GM23338 (cell line): Measurements from ENCODE around the gene MYO5B. TPM values are rescaled to one million over a fixed set of nuclear protein-coding genes. Genes with fewer than 3 reads are reported as not detected.

Experiments used
- ATAC-seq: fragments of 200-7000 bp; cut with Tn5 transposase; 3 replicates; pipeline ENCODE4 v1.9.1; 2020
- DNase-seq: peaks from one replicate; pipeline ENCODE4 v3.0.0-alpha.2; 2015; ENCODE audit warnings: low spot score
- H2AFZ ChIP-seq: fragments of 200-600 bp; sonication (generic); 2 replicates; pipeline ENCODE4 v1.8.0; 2016; ENCODE audit warnings: antibody characterized with exemption, mild to moderate bottlenecking, moderate library complexity
- H3F3A ChIP-seq: fragments of 200-600 bp; sonication (generic); replicated peaks from 2 replicates; pipeline ENCODE4 v1.8.0; 2017; ENCODE audit warnings: antibody characterized with exemption, mixed run types, low read depth
- H3K27ac ChIP-seq: fragments of 200-600 bp; sonication (generic); 2 replicates; pipeline ENCODE4 v1.6.1; 2016; ENCODE audit warnings: low read depth
- H3K27me3 ChIP-seq: fragments of 200-600 bp; sonication (generic); 2 replicates; pipeline ENCODE4 v1.8.0; 2016; ENCODE audit warnings: mild to moderate bottlenecking, mixed run types, moderate library complexity; ENCODE audit not compliant: insufficient read depth
- H3K36me3 ChIP-seq: fragments of 200-600 bp; sonication (generic); 2 replicates; pipeline ENCODE4 v1.8.0; 2016; ENCODE audit warnings: mild to moderate bottlenecking; ENCODE audit not compliant: insufficient read depth
- H3K4me1 ChIP-seq: fragments of 200-600 bp; sonication (generic); 2 replicates; pipeline ENCODE4 v1.8.0; 2016; ENCODE audit warnings: mild to moderate bottlenecking, moderate library complexity; ENCODE audit not compliant: insufficient read depth
- H3K4me2 ChIP-seq: fragments of 200-600 bp; sonication (generic); 2 replicates; pipeline ENCODE4 v1.7.1; 2017; ENCODE audit warnings: mixed run types
- H3K4me3 ChIP-seq: fragments of 200-600 bp; sonication (generic); 2 replicates; pipeline ENCODE4 v1.6.1; 2016; ENCODE audit warnings: mixed run types
- H3K79me2 ChIP-seq: fragments of 200-600 bp; sonication (generic); replicated peaks from 2 replicates; pipeline ENCODE4 v1.8.0; 2017; ENCODE audit warnings: mild to moderate bottlenecking; ENCODE audit not compliant: insufficient read depth
- H3K9me2 ChIP-seq: fragments of 200-600 bp; sonication (generic); 2 replicates; pipeline ENCODE4 v1.8.0; 2017; ENCODE audit not compliant: insufficient read depth
- H4K20me1 ChIP-seq: fragments of 200-600 bp; sonication (generic); replicated peaks from 2 replicates; pipeline ENCODE4 v1.8.0; 2017; ENCODE audit warnings: mild to moderate bottlenecking; ENCODE audit not compliant: insufficient read depth
- H3K27ac Mint-ChIP-seq: 2 replicates; pipeline ENCODE4 v1.8.0; 2020; ENCODE audit warnings: inconsistent platforms, mild to moderate bottlenecking, moderate library complexity, mixed read lengths
- H3K27me3 Mint-ChIP-seq: 3 replicates; pipeline ENCODE4 v1.8.0; 2022; ENCODE audit warnings: low read depth, mild to moderate bottlenecking, moderate library complexity, mixed read lengths, inconsistent platforms; ENCODE audit not compliant: insufficient read depth, poor library complexity
- H3K36me3 Mint-ChIP-seq: 3 replicates; pipeline ENCODE4 v1.8.0; 2021; ENCODE audit warnings: low read depth, mild to moderate bottlenecking, inconsistent platforms, moderate library complexity, mixed read lengths
- H3K4me1 Mint-ChIP-seq: 3 replicates; pipeline ENCODE4 v1.8.0; 2020; ENCODE audit warnings: mild to moderate bottlenecking, inconsistent platforms, mixed read lengths
- H3K4me3 Mint-ChIP-seq: 3 replicates; pipeline ENCODE4 v1.8.0; 2021; ENCODE audit warnings: moderate library complexity, mild to moderate bottlenecking, inconsistent platforms, mixed read lengths
- H3K9me3 Mint-ChIP-seq: 3 replicates; pipeline ENCODE4 v1.8.0; 2020; ENCODE audit warnings: moderate library complexity, mild to moderate bottlenecking, inconsistent platforms, mixed read lengths
- CREB1 ChIP-seq: fragments of 250-450 bp; sonication (Bioruptor Pico); IDR thresholded peaks from 2 replicates; pipeline ENCODE4 v1.5.0; 2020; ENCODE audit warnings: low read depth, mild to moderate bottlenecking, moderate library complexity
- CTCF ChIP-seq, 2 experiments: fragments of 200-600 bp in 1 of 2; sonication (generic) in 1 of 2; conservative IDR thresholded peaks; 2 replicates each; pipeline versions ENCODE4 v1.5.1 to v1.6.1; 2016 to 2017; ENCODE audit warnings: antibody characterized with exemption in 2 of 2, low read depth in 2 of 2, mild to moderate bottlenecking in 2 of 2, moderate library complexity in 1 of 2
- ETS1 ChIP-seq: IDR thresholded peaks from 2 replicates; pipeline ENCODE4 v1.6.1; 2016; ENCODE audit warnings: antibody characterized with exemption
- EZH2 ChIP-seq: fragments of 200-600 bp; sonication (generic); IDR thresholded peaks from one replicate; pipeline ENCODE4 v1.8.0; 2017; ENCODE audit warnings: antibody characterized with exemption, mild to moderate bottlenecking, low read depth; ENCODE audit not compliant: unreplicated experiment
- EZH2phosphoT487 ChIP-seq: fragments of 200-600 bp; sonication (generic); IDR thresholded peaks from one replicate; pipeline ENCODE4 v1.8.1; 2018; ENCODE audit warnings: antibody characterized with exemption; ENCODE audit not compliant: unreplicated experiment
- JUNB ChIP-seq: IDR thresholded peaks from one replicate; pipeline ENCODE4 v1.6.1; 2016; ENCODE audit warnings: antibody characterized with exemption; ENCODE audit not compliant: unreplicated experiment
- NANOG ChIP-seq: IDR thresholded peaks from 2 replicates; pipeline ENCODE4 v1.6.1; 2016; ENCODE audit warnings: antibody characterized with exemption, borderline replicate concordance
- POLR2AphosphoS5 ChIP-seq: IDR thresholded peaks from 2 replicates; pipeline ENCODE4 v1.6.1; 2016; ENCODE audit warnings: antibody characterized with exemption, low read depth
- REST ChIP-seq: IDR thresholded peaks from one replicate; pipeline ENCODE4 v1.6.1; 2018; ENCODE audit warnings: antibody characterized with exemption; ENCODE audit not compliant: unreplicated experiment
- STAT1 ChIP-seq: IDR thresholded peaks from one replicate; pipeline ENCODE4 v1.6.1; 2016; ENCODE audit warnings: antibody characterized with exemption; ENCODE audit not compliant: unreplicated experiment
- ZNF114 ChIP-seq: fragments of 250-450 bp; sonication (Bioruptor Pico); IDR thresholded peaks from 2 replicates; pipeline ENCODE4 v1.5.0; 2020; ENCODE audit warnings: mild to moderate bottlenecking, moderate library complexity
- ZNF331 ChIP-seq: fragments of 250-450 bp; sonication (Bioruptor Pico); IDR thresholded peaks from 2 replicates; pipeline ENCODE4 v1.5.0; 2020; ENCODE audit warnings: low read depth, mild to moderate bottlenecking, moderate library complexity
- ZNF462 ChIP-seq: fragments of 250-450 bp; sonication (Bioruptor Pico); IDR thresholded peaks from 2 replicates; pipeline ENCODE4 v1.5.0; 2020; ENCODE audit warnings: mild to moderate bottlenecking, moderate library complexity
- polyA plus RNA-seq: library from polyadenylated mRNA; unstranded; fragments of >200 nt; fragmentation: Nextera tagmentation; extraction: Ambion mirVana; gene quantifications from 2 replicates; pipeline ENCODE4 v1.2.1, GENCODE V29; 2016
- total RNA-seq: library from RNA; depleted of rRNA; stranded (reverse); fragments of >200 nt; shearing (Covaris generic); gene quantifications from 2 replicates; pipeline ENCODE4 v1.2.3, GENCODE V29; 2014

Gene MYO5B
- total and polyA plus RNA-seq, 2 experiments from 2014 or later: 3.2 to 19.1 TPM

GRCh38 chr18:50159654-50160046 is 35.3 kb downstream of the MYO5B start:
- Histone ChIP-seq H3K9me2 (0 out of 2 replicates have a peak, but pooled peaks cover 4% of the 10 kb centered on the region), H3K27ac (no peak overlapping the region), H3K4me1 (no peaks in the 10 kb centered on the region), H4K20me1 (no peaks in the 10 kb centered on the region), H3K79me2 (no peaks in the 10 kb centered on the region), H2AFZ (no peak overlapping the region), H3F3A (no peaks in the 10 kb centered on the region), H3K4me2 (no peak overlapping the region), H3K4me3 (no peak overlapping the region), H3K36me3 (no peaks in the 10 kb centered on the region), H3K27me3 (no peaks in the 10 kb centered on the region)
- peaks cover 30% of the 10 kb centered on the region for H3K4me1 Mint-ChIP-seq
- no peaks in the 10 kb centered on the region for H3K9me3 Mint-ChIP-seq
- ATAC-seq: no peak
- H3K4me3 Mint-ChIP-seq: no peak overlapping the region
- DNase-seq: no peak
- no peak overlapping the region; the same call in 1 of the 2 replicates for H3K27ac Mint-ChIP-seq
- TF ChIP-seq EZH2phosphoT487 (no peak), ZNF114 (no peak), JUNB (no peak), EZH2 (no peak), ZNF331 (CRISPR knock-in tag) (no peak), NANOG (no peak), CREB1 (CRISPR knock-in tag) (no peak), ZNF462 (CRISPR knock-in tag) (no peak), STAT1 (no peak), REST (no peak), ETS1 (no peak), POLR2AphosphoS5 (no peak), CTCF (conservative IDR thresholded peaks at IDR 0.05; ENCODE audit: low read depth in 2 of 2) (no peak)
- no peaks in the 10 kb centered on the region for H3K36me3 Mint-ChIP-seq
- peaks cover 7% of the 10 kb centered on the region for H3K27me3 Mint-ChIP-seq
